Stomach (tissue), 4 donors: ENCODE results near the gene TEX53.

ENCODE experiments used
- EP300 ChIP-seq: sonication (generic); formaldehyde crosslinking; IDR thresholded peaks from one replicate; pipeline ENCODE4 v1.6.1; 2017; ENCODE audit warnings: antibody characterized with exemption
- POLR2A ChIP-seq, 4 donors: fragments of 450-650 bp; IDR thresholded peaks; one replicate each; pipeline ENCODE4 v1.6.1; 2016; ENCODE audit warnings: antibody characterized with exemption in 4 of 4, control low read depth in 2 of 4, mild to moderate bottlenecking in 1 of 4, moderate library complexity in 1 of 4
- TF ChIP-seq, protein P1 (sequence below), 7 experiments: fragments of 450-650 bp in 4 of 7; fragments of 200-600 bp in 3 of 7; sonication (generic) in 3 of 7; IDR thresholded peaks; one replicate each; pipeline ENCODE4 v1.5.1; 2016 to 2019; ENCODE audit warnings: antibody characterized with exemption in 7 of 7, control low read depth in 2 of 7, mild to moderate bottlenecking in 1 of 7

DNA sequence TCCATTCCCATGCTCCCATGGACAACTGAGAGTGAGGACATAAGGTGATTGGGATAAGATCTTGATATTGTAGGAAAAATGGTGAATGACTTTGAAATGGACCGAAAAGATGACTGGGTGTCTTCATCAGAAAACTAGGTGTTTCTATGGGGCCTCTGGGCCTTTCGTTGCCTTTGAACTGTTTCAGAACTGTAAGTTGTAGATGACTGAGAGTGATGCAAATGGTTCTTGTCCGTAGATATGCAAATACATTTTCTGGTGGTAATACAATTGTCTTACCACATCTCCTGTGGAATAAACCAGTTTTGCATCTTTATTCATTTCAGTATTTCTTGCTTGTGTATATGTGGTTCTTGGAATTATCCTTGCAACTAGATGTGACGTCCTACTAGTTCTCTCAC is 40.3 kb upstream of the TEX53 start:
- no peak for TF ChIP-seq EP300
- TF ChIP-seq, protein P1, sequence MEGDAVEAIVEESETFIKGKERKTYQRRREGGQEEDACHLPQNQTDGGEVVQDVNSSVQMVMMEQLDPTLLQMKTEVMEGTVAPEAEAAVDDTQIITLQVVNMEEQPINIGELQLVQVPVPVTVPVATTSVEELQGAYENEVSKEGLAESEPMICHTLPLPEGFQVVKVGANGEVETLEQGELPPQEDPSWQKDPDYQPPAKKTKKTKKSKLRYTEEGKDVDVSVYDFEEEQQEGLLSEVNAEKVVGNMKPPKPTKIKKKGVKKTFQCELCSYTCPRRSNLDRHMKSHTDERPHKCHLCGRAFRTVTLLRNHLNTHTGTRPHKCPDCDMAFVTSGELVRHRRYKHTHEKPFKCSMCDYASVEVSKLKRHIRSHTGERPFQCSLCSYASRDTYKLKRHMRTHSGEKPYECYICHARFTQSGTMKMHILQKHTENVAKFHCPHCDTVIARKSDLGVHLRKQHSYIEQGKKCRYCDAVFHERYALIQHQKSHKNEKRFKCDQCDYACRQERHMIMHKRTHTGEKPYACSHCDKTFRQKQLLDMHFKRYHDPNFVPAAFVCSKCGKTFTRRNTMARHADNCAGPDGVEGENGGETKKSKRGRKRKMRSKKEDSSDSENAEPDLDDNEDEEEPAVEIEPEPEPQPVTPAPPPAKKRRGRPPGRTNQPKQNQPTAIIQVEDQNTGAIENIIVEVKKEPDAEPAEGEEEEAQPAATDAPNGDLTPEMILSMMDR (IDR thresholded peaks at IDR 0.05): no peak
- TF ChIP-seq POLR2A (IDR thresholded peaks at IDR 0.05): no peak
